H7 (cell line): Measurements from ENCODE around the gene KRT72. TPM values are rescaled to one million over a fixed set of nuclear protein-coding genes. Genes with fewer than 3 reads are reported as not detected.

ENCODE experiments used
- DNase-seq: peaks from one replicate; pipeline ENCODE4 v3.0.0; 2012
- H3K27me3 ChIP-seq: 2 replicates; pipeline ENCODE4 v1.6.0; 2011; ENCODE audit warnings: mild to moderate bottlenecking, low read length; ENCODE audit not compliant: control insufficient read depth, insufficient read depth
- H3K36me3 ChIP-seq: replicated peaks from 2 replicates; pipeline ENCODE4 v1.5.1; 2011; ENCODE audit warnings: low read length; ENCODE audit not compliant: control insufficient read depth, insufficient read depth
- H3K4me3 ChIP-seq: 2 replicates; pipeline ENCODE4 v1.5.1; 2011; ENCODE audit warnings: low read depth, mild to moderate bottlenecking, control low read depth, low read length, moderate library complexity; ENCODE audit not compliant: insufficient read depth
- total RNA-seq: library from RNA; depleted of rRNA; stranded (reverse); fragments of >200 nt; shearing (Covaris generic); gene quantifications from 2 replicates; pipeline ENCODE4 v1.2.3, GENCODE V29; 2014

The KRT72 gene
- total RNA-seq, 1 experiment from 2014 or later, result not detected

DNA sequence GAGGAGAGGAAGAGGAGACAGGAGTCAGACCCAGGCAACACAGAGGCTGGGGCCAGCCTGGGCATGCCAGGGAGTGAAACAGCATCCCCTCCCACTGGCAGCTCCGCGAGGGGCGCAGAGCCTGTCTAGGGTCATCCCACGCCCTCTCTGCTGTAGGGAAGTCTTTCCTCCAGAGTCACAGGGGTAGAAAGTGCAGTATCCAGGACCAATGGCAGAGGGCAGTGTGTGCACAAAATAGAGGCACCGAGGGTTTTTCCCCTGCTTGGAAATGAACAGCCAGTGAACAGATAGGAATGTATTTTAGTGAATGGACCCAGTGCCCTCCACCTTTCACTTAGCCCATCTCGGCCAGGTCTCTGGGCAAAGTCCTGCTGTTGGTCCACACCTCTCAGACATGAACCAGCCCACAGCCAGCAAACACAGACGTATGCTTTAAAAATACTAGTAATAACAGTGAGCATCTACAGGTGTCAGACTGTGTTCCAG, 18.2 kb downstream of the KRT72 start:
- no peaks in the 10 kb centered on the region for H3K36me3 ChIP-seq
- DNase-seq, result peak; percentile 91
- no peak overlapping the region for H3K4me3 ChIP-seq
- H3K27me3 ChIP-seq, result no peaks in the 10 kb centered on the region

- H3K4me3 ChIP-seq, result no peak overlapping the region
- H3K27me3 ChIP-seq, result no peaks in the 10 kb centered on the region
- H3K36me3 ChIP-seq, result no peaks in the 10 kb centered on the region
- no peak for DNase-seq
These were observed 18.8 kb downstream of the KRT72 start for GRCh38 chr12:52582486-52582885.

DNA sequence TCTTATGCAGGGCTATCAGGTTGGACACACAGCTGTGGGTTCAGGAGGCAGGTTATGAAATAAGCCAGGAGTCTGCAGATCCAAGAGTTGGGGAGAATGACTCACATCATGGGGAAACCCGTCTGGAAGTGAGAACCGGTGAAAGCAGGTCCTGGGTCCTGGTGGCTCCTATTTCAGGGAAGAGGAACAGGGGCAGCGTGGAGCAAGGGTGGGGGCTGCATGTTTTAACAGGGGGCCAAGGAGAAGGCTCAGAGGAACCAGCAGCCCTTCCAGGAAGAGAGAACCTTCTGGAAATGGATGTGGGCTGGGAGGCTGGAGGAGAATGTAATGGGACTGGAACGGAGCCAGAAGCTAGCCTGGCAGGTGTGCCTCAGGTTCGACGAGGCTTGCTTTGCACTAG, 19.8 kb downstream of the KRT72 start:
- DNase-seq, result no peak
- H3K36me3 ChIP-seq, result no peaks in the 10 kb centered on the region
- H3K27me3 ChIP-seq, result no peaks in the 10 kb centered on the region
- no peak overlapping the region for H3K4me3 ChIP-seq

- DNase-seq, result no peak
- Histone ChIP-seq H3K27me3 (no peaks in the 10 kb centered on the region), H3K36me3 (no peaks in the 10 kb centered on the region), H3K4me3 (no peak overlapping the region)
These were observed 20.2 kb downstream of the KRT72 start for GRCh38 chr12:52581066-52581465.

- Histone ChIP-seq H3K36me3 (no peaks in the 10 kb centered on the region), H3K27me3 (no peaks in the 10 kb centered on the region), H3K4me3 (no peak overlapping the region)
- no peak for DNase-seq
These were observed 20.8 kb downstream of the KRT72 start for GRCh38 chr12:52580496-52580895.

DNA sequence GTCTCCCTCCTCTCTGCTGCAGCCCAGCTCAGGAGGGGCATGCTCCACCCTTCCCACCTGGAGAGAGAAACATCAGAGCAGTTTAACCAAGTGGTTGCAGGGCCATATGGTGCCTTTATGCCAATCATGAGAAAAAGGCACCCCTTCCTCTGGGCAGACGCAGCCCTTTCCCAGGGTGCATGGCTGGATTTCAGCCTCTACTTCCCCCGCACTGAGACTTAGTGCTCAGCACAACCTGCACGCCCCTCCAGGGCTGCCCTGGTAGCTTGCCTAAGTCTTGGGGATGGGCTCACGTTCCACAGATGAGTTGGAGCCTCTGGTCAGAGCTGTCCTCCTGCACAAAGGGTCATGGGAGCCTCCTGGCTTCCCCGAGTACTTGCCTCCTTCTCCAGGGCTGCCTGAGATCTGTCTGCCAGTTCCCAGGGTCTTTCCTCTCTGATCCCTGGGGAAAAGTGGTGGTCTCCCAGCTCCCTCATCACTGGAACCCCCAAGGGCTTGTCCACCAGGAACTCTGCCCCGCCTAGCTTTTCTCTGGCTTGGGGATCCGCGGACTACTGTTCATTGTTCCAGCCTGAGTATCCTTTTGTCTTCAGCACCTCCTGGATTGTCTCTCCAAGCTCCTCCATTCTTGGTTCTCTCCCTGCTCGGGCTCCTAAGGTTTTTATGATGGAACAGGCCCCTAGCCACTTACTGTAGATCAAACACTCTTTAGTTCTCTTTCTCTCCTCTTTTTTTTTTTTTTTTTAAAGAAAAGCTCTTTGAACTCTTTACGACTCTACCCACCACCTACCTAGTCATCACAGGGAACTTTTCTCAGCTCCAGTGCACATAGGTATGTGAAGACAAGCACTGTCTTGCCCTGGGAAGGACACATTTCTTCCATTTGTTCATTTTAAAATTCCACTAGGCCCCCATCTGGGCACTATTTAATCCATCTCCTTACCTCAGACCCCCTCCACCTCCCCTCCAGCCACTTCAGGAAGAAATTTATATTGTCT, 21.5 kb downstream of the KRT72 start:
- no peaks in the 10 kb centered on the region for H3K36me3 ChIP-seq
- no peak overlapping the region for H3K4me3 ChIP-seq
- no peak for DNase-seq
- no peaks in the 10 kb centered on the region for H3K27me3 ChIP-seq

DNA sequence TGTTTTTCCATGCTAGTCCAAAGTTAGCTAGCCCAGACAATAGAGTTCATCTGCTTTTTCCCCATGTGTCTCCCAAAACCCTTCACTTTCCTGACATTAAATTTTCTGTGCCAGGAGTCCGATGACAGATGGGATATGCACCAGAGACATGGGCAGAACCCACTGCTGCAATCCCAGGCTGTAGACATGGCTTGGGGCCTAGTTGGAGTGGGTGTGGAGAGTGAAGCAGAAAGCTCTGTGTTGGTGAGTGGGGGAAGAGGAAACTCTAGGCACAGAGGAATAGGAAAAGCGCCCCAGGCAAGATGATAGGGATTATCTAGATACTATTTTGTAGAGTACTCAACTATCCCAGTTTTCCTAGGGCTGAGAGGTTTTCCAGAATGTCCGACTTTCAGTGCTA, 22.8 kb downstream of the KRT72 start:
- no peak for DNase-seq
- H3K4me3 ChIP-seq, result no peak overlapping the region
- H3K27me3 ChIP-seq, result no peaks in the 10 kb centered on the region
- H3K36me3 ChIP-seq, result no peaks in the 10 kb centered on the region

GRCh38 chr12:52577316-52577715, 23.9 kb downstream of the KRT72 start:
- Histone ChIP-seq H3K27me3 (no peaks in the 10 kb centered on the region), H3K36me3 (no peaks in the 10 kb centered on the region), H3K4me3 (no peak overlapping the region)
- no peak for DNase-seq

GRCh38 chr12:52575948-52576347, 25.3 kb downstream of the KRT72 start:
- no peaks in the 10 kb centered on the region for H3K27me3 ChIP-seq
- no peak overlapping the region for H3K4me3 ChIP-seq
- H3K36me3 ChIP-seq, result no peaks in the 10 kb centered on the region
- no peak for DNase-seq

GRCh38 chr12:52575256-52575655, 26.0 kb downstream of the KRT72 start:
- no peak overlapping the region for H3K4me3 ChIP-seq
- H3K36me3 ChIP-seq, result no peaks in the 10 kb centered on the region
- H3K27me3 ChIP-seq, result no peaks in the 10 kb centered on the region
- DNase-seq, result no peak

DNA sequence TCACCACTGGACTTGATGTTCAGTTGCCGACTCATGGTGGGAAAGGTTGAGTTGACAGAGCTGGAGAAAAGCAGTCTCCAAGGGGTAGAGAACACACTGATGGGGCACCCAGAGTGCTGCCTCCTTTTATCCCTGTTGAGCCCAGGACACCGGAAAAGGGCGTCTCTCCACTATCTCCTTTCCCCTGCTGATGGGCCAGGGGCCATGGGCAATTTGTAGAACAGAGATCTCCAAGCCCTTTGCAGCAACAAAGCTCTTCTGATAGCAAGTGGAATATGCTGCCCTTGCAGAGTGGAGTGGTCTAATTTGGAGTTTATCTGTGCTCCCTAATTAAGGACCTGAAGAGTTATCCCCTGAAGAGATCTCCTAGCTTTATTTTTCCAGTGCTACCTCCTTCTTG, 27.5 kb downstream of the KRT72 start, which contains the start of gene KRT74:
Gene KRT74 (minus strand): TSS at position 101 of the 400 bp plus-strand sequence. CDS start 66 bp downstream, at position 35.
- Histone ChIP-seq H3K4me3 (no peak within 1 kb of the TSS), H3K36me3 (no peaks in the 10 kb centered on the region), H3K27me3 (no peaks in the 10 kb centered on the region)
- no peak for DNase-seq

GRCh38 chr12:52573306-52573705, 28.0 kb downstream of the KRT72 start:
- no peaks in the 10 kb centered on the region for H3K27me3 ChIP-seq
- no peaks in the 10 kb centered on the region for H3K36me3 ChIP-seq
- DNase-seq, result no peak
- no peak overlapping the region for H3K4me3 ChIP-seq

DNA sequence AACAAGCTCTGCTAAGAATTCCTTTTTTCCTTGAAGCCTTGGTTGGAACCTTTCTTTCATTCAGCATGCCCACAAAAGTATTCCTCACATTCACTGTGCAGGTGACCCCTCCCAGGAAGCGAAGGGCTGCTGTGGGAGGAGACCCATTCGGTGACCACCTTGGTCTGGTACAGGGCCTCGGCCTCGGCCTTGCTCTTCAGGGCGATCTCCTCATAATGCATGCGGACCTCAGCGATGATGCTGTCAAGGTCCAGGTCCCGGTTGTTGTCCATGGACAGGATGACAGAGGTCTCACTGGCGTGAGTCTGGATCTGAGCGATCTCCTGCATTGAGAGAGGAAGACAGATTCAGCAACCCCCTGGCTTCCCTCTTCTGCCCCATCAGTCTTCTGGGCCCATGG, 30.8 kb downstream of the KRT72 start:
- no peak overlapping the region for H3K4me3 ChIP-seq
- no peaks in the 10 kb centered on the region for H3K36me3 ChIP-seq
- H3K27me3 ChIP-seq, result no peaks in the 10 kb centered on the region
- no peak for DNase-seq

GRCh38 chr12:52568111-52568510, 33.2 kb downstream of the KRT72 start:
- no peak for DNase-seq
- no peaks in the 10 kb centered on the region for H3K36me3 ChIP-seq
- H3K4me3 ChIP-seq, result no peak overlapping the region
- no peaks in the 10 kb centered on the region for H3K27me3 ChIP-seq

GRCh38 chr12:52566847-52567291, 34.4 kb downstream of the KRT72 start:
- no peaks in the 10 kb centered on the region for H3K36me3 ChIP-seq
- no peak for DNase-seq
- no peak overlapping the region for H3K4me3 ChIP-seq
- no peaks in the 10 kb centered on the region for H3K27me3 ChIP-seq
